Ishikawa (cell line): ENCODE results near the gene LDHD.

Experiments
- CEBPB ChIP-seq: IDR thresholded peaks from 2 replicates; pipeline ENCODE4 v1.6.1; 2012
- CREB1 ChIP-seq: IDR thresholded peaks from 2 replicates; pipeline ENCODE4 v1.6.1; 2012; ENCODE audit warnings: low read depth
- EGR1 ChIP-seq: IDR thresholded peaks from 2 replicates; pipeline ENCODE4 v1.6.1; 2012
- EP300 ChIP-seq: IDR thresholded peaks from 2 replicates; pipeline ENCODE4 v1.6.1; 2012; ENCODE audit warnings: borderline replicate concordance
- NFIC ChIP-seq: IDR thresholded peaks from 2 replicates; pipeline ENCODE4 v1.6.1; 2012
- RAD21 ChIP-seq: IDR thresholded peaks from 2 replicates; pipeline ENCODE4 v1.6.1; 2012; ENCODE audit warnings: low read depth
- TAF1 ChIP-seq: IDR thresholded peaks from 2 replicates; pipeline ENCODE4 v1.6.1; 2012; ENCODE audit warnings: low read depth, mild to moderate bottlenecking
- TCF12 ChIP-seq: IDR thresholded peaks from 2 replicates; pipeline ENCODE4 v1.6.1; 2012; ENCODE audit warnings: low read depth
- TEAD4 ChIP-seq: IDR thresholded peaks from 2 replicates; pipeline ENCODE4 v1.6.1; 2012
- USF1 ChIP-seq: IDR thresholded peaks from 2 replicates; pipeline ENCODE4 v1.6.1; 2012
- YY1 ChIP-seq: IDR thresholded peaks from 2 replicates; pipeline ENCODE4 v1.6.1; 2012; ENCODE audit warnings: low read depth
- TF ChIP-seq, protein P1 (sequence below): IDR thresholded peaks from 2 replicates; pipeline ENCODE4 v1.6.1; 2012

LDHD gene

DNA sequence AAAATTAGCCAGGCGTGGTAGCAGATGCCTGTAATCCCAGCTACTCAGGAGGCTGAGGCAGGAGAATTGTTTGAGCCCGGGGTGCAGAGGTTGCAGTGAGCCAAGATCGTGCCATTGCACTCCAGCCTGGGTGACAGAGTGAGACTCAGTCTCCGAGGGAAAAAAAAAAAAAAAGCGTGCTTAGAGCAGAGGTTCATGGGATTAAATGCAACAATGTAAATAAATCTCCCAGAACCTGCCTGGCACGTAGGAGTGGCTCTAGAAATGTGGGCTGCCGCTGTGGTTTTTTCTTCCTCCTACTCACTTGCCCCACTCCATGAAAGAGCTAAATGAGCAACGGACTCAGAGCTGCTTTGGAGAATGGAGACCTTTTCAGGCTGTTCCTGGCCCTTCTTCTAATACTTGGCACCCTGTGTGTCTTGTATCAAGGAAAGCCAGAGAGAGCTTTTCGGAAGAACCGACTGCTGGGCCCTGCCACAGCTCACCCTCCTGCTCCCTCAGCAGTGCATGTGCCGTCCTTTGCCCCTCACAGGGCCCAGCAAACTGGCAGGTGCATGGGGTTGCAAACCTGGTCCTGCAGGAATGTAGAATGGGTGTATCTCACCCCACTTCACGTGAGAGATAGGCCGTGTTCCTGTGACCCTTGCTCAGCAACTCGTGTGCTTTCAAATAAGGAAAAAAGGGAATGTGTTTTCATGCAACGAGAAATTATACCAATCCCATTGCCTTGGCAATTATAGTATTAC lies 52.0 kb downstream of the LDHD start:
- TF ChIP-seq NFIC: peak; percentile 36; the same call in 1 of the 2 replicates
- TF ChIP-seq CEBPB: no peak
- TF ChIP-seq USF1: no peak
- TF ChIP-seq, protein P1, sequence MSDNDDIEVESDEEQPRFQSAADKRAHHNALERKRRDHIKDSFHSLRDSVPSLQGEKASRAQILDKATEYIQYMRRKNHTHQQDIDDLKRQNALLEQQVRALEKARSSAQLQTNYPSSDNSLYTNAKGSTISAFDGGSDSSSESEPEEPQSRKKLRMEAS: peak; percentile 23; the same call in 1 of the 2 replicates
- no peak for TF ChIP-seq YY1
- 0 out of 2 replicates have a peak, but pooled peaks have one; percentile 31 for TF ChIP-seq TAF1
- peak; percentile 47; the same call in 1 of the 2 replicates for TF ChIP-seq EGR1
- TF ChIP-seq TCF12: 0 out of 2 replicates have a peak, but pooled peaks have one; percentile 46

- TF ChIP-seq CEBPB (no peak), TEAD4 (no peak), EP300 (no peak), NFIC (no peak), YY1 (no peak), CREB1 (no peak)
- TF ChIP-seq, protein P1: no peak
Observed at GRCh38 chr16:75063549-75064088, 53.0 kb downstream of the LDHD start.

- no peak for TF ChIP-seq TCF12
Observed at GRCh38 chr16:75062976-75063346, 53.6 kb downstream of the LDHD start.

DNA sequence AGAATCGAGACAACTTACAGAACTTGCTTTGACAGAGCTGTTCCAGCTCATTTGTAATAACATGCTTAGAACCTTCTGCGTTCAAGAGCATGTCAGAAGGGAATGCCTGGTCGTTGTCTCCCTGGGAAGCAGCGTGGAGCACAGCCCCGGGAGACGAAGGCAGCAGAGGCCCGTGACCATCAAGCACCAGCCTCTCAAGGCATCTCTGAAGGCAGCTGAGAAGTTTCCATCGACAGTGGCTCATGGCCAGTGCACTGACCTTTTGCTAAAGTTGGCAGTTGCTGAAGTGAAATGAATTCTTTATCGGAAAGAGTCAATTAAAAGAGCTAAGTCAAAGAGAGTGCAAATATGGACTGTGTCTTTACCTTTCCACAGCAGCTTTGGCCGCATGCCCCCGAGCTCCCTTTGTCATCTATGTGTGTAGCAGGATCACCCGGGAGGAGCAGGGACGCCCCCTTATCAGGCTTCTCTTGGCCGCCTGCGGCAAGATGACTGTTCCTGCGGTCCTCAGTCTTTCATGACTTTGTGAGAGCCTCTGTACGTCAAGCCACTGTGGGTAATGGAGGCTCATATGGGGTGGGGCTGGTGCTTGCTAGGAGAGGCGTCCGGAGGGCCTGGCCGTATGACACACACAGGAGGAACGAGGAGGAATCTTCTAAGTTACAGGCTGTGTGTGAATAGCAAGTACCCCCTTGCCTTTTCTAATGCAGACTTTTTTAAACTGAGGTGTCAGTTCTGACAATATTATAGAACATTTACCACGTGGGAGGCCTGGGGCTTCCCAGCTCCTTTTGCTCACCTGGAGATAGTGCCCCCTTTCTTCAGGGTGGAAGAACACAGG lies 54.2 kb downstream of the LDHD start:
- TF ChIP-seq USF1: no peak
- TF ChIP-seq, protein P1: 0 out of 2 replicates have a peak, but pooled peaks have one; percentile 26
- TF ChIP-seq RAD21: no peak
- TF ChIP-seq TCF12: 0 out of 2 replicates have a peak, but pooled peaks have one; percentile 14
- TF ChIP-seq EGR1: no peak
- TF ChIP-seq EP300: no peak
